HCT116 (cell line): ENCODE data around the gene RPH3AL. TPM values are rescaled to one million over a fixed set of nuclear protein-coding genes. Genes with fewer than 3 reads are reported as not detected.
"Not testable (repeated sequence)": the region's sequence is repeated elsewhere in the genome, so short reads cannot be mapped to it uniquely, and the experiment has no call there.

Experiments used
- ATAC-seq: fragments of 200-7000 bp; cut with Tn5 transposase; 2 replicates; pipeline ENCODE4 v1.9.1; 2020; ENCODE audit warnings: mild to moderate bottlenecking, moderate library complexity
- BruUV-seq: library from RNA; stranded (reverse); fragments of 400-500 nt; replicated peaks from 2 replicates; lab custom pipeline; 2021; lab: Mats Ljungman, UMichigan
- CTCF ChIA-PET: fragments of 300-600 bp; sonication (Branson Sonifier 250); formaldehyde crosslinking; loops from one replicate; lab custom pipeline; 2021; ENCODE audit warnings: antibody characterized with exemption; lab: Charles Lee
- POLR2A ChIA-PET: fragments of 300-600, 350-600 bp; sonication (Branson Sonifier 250); formaldehyde crosslinking; loops from one replicate; lab custom pipeline; 2021; ENCODE audit warnings: antibody characterized with exemption; lab: Charles Lee
- RAD21 ChIA-PET, 2 experiments: fragments of 300-600 bp; sonication (Branson Sonifier 250); formaldehyde crosslinking; loops; one replicate each; lab custom pipeline; 2023; ENCODE audit warnings: low total read pairs in 2 of 2; ENCODE audit not compliant: uncharacterized antibody in 2 of 2, unreplicated experiment in 2 of 2, low non-redundant PET in 1 of 2; lab: Charles Lee
- DNase-seq: peaks from one replicate; pipeline ENCODE4 v3.0.0-alpha.2; 2010; ENCODE audit warnings: low read depth, low spot score
- H2AFZ ChIP-seq: fragments of 200-600 bp; shearing (Covaris generic), sonication (generic); 2 replicates; pipeline ENCODE4 v1.6.1; 2017; ENCODE audit warnings: low read depth, mixed run types, mixed read lengths, antibody characterized with exemption, low read length; ENCODE audit not compliant: poor library complexity, severe bottlenecking
- H3K27ac ChIP-seq: 2 replicates; pipeline ENCODE4 v1.5.1; 2012; ENCODE audit warnings: low read depth, low read length
- H3K27me3 ChIP-seq: fragments of 200-600 bp; sonication (generic); 2 replicates; pipeline ENCODE4 v1.6.1; 2016; ENCODE audit warnings: mixed run types, low read length, mixed read lengths; ENCODE audit not compliant: insufficient read depth
- H3K36me3 ChIP-seq, 2 experiments: fragments of 200-500 bp in 1 of 2; fragments of 200-600 bp in 1 of 2; sonication (Bioruptor generic) in 1 of 2; sonication (generic) in 1 of 2; 2 replicates each; pipeline versions ENCODE4 v1.5.1 to v1.6.1; 2014 to 2016; ENCODE audit warnings: low read length in 2 of 2, inconsistent platforms in 1 of 2, mixed read lengths in 1 of 2, mixed run types in 1 of 2; ENCODE audit not compliant: insufficient read depth in 2 of 2, control insufficient read depth in 1 of 2
- H3K4me1 ChIP-seq, 2 experiments: fragments of 200-600 bp in 1 of 2; sonication (generic) in 1 of 2; 2 replicates each; pipeline versions ENCODE4 v1.5.1 to v1.6.1; 2012 to 2017; ENCODE audit warnings: low read length in 2 of 2, inconsistent platforms in 1 of 2, mild to moderate bottlenecking in 1 of 2, mixed read lengths in 1 of 2, mixed run types in 1 of 2, moderate library complexity in 1 of 2; ENCODE audit not compliant: insufficient read depth in 2 of 2, control insufficient read depth in 1 of 2
- H3K4me2 ChIP-seq: fragments of 200-600 bp; sonication (generic); 2 replicates; pipeline ENCODE4 v1.6.1; 2017; ENCODE audit warnings: mixed run types, low read length, mixed read lengths
- H3K4me3 ChIP-seq, 2 experiments: fragments of 200-600 bp in 1 of 2; sonication (generic) in 1 of 2; replicated peaks in 1 of 2; 2 replicates each; pipeline ENCODE4 v1.5.1; 2011 to 2016; ENCODE audit warnings: low read length in 2 of 2, control low read depth in 1 of 2, low read depth in 1 of 2, mild to moderate bottlenecking in 1 of 2, mixed read lengths in 1 of 2, mixed run types in 1 of 2
- H3K79me2 ChIP-seq: fragments of 200-600 bp; sonication (generic); 2 replicates; pipeline ENCODE4 v1.6.1; 2017; ENCODE audit warnings: mild to moderate bottlenecking, mixed run types, low read length, moderate library complexity, mixed read lengths; ENCODE audit not compliant: insufficient read depth
- H3K9ac ChIP-seq: fragments of 200-600 bp; sonication (generic); 2 replicates; pipeline ENCODE4 v1.6.1; 2016; ENCODE audit warnings: low read length, mixed read lengths
- H3K9me2 ChIP-seq: fragments of 200-600 bp; sonication (generic), shearing (Covaris generic); 2 replicates; pipeline ENCODE4 v1.6.1; 2017; ENCODE audit warnings: mixed run types, mild to moderate bottlenecking, moderate library complexity; ENCODE audit not compliant: insufficient read depth
- H3K9me3 ChIP-seq, 2 experiments: fragments of 200-500 bp in 1 of 2; fragments of 200-600 bp in 1 of 2; sonication (Bioruptor generic) in 1 of 2; sonication (generic) in 1 of 2; 2 replicates each; pipeline ENCODE4 v1.6.1; 2014 to 2017; ENCODE audit warnings: low read length in 2 of 2, mixed read lengths in 2 of 2, inconsistent platforms in 1 of 2, low read depth in 1 of 2, mild to moderate bottlenecking in 1 of 2, mixed run types in 1 of 2, moderate library complexity in 1 of 2; ENCODE audit not compliant: control insufficient read depth in 1 of 2, insufficient read depth in 1 of 2
- H4K20me1 ChIP-seq: fragments of 200-600 bp; sonication (generic), shearing (Covaris generic); 2 replicates; pipeline ENCODE4 v1.6.1; 2017; ENCODE audit warnings: mixed run types, mild to moderate bottlenecking, moderate library complexity; ENCODE audit not compliant: insufficient read depth
- FOSL1 ChIP-seq: IDR thresholded peaks from 2 replicates; pipeline ENCODE4 v1.6.1; 2012; ENCODE audit warnings: low read depth
- POLR2A ChIP-seq: IDR thresholded peaks from 2 replicates; pipeline ENCODE4 v1.7.0; 2011; ENCODE audit warnings: borderline replicate concordance; ENCODE audit not compliant: insufficient read depth, insufficient read length; ENCODE audit errors: extremely low read depth
- intact Hi-C: fragments of 100-400 bp; cut with micrococcal nuclease; formaldehyde crosslinking; loops from 2 replicates; pipeline ENCODE4 v1.10.0; 2022
- total RNA-seq: library from RNA; stranded (reverse); gene quantifications from one replicate; pipeline ENCODE4 v1.2.1, GENCODE V29; 2021; ENCODE audit not compliant: unreplicated experiment

RPH3AL gene
- total RNA-seq, 1 experiment from 2014 or later: 17.0 TPM

- Histone ChIP-seq H4K20me1 (no peaks in the 10 kb centered on the region), H3K4me1 (no peaks in the 10 kb centered on the region; a peak in 1 of 4 replicates), H3K4me3 (no peak overlapping the region), H3K9me3 (peaks cover 0 to 4% of the 10 kb centered on the region in 2 experiments; a peak in 1 of 4 replicates), H3K27ac (no peak overlapping the region)
- no peak for ATAC-seq
- CTCF ChIA-PET: no interaction called here
- no peak for TF ChIP-seq POLR2A
- TF ChIP-seq, all 23 proteins: peak for 0
- no peaks in the 10 kb centered on the region for H3K36me3 ChIP-seq
- ChIA-PET RAD21 (no interaction called here), POLR2A (no interaction called here)
- H3K9ac ChIP-seq: no peak overlapping the region
- H3K27me3 ChIP-seq: no peaks in the 10 kb centered on the region
- H3K9me2 ChIP-seq: no peaks in the 10 kb centered on the region
- H3K4me2 ChIP-seq: no peak overlapping the region
- H2AFZ ChIP-seq: no peak overlapping the region
- intact Hi-C loops: no loop called here
- BruUV-seq: no TSS peak
- H3K79me2 ChIP-seq: no peaks in the 10 kb centered on the region
- DNase-seq: no peak
Measured at GRCh38 chr17:320139-320538, 32.5 kb downstream of the RPH3AL start.

DNA sequence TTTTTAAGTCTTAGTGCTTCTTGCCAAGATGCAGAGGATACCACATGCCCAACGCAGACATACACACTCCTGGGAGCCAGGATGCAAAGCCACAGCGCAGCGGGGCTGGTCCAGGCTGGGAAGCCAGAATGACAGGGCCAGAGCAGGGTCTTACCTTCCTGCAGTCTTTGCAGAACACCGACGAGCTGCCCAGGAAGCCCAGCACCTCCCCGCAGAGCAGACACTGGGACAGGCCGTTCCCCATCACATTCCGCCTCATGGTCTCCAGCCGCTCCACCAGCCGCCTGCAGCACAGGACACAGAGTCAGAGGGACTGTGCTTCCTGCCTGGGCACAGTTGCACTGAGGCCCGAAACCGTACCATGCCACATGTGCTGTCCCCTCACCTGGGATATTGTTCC lies 33.3 kb downstream of the RPH3AL start:
- intact Hi-C loops: no loop called here
- no peak overlapping the region for H2AFZ ChIP-seq
- H3K27me3 ChIP-seq: no peaks in the 10 kb centered on the region
- H3K4me2 ChIP-seq: no peak overlapping the region
- H3K9me3 ChIP-seq: peaks cover 0 to 6% of the 10 kb centered on the region in 2 experiments; a peak in 1 of 4 replicates
- ChIA-PET CTCF (no interaction called here), RAD21 (no interaction called here), POLR2A (no interaction called here)
- ATAC-seq (no peak), DNase-seq (no peak)
- no TSS peak for BruUV-seq
- H3K27ac ChIP-seq: no peak overlapping the region
- no peaks in the 10 kb centered on the region; a peak in 1 of 4 replicates for H3K4me1 ChIP-seq
- no peak overlapping the region for H3K4me3 ChIP-seq
- H4K20me1 ChIP-seq: no peaks in the 10 kb centered on the region
- H3K9me2 ChIP-seq: no peaks in the 10 kb centered on the region
- no peaks in the 10 kb centered on the region for H3K79me2 ChIP-seq
- no peak overlapping the region for H3K9ac ChIP-seq
- no peak for TF ChIP-seq FOSL1
- H3K36me3 ChIP-seq: no peaks in the 10 kb centered on the region

DNA sequence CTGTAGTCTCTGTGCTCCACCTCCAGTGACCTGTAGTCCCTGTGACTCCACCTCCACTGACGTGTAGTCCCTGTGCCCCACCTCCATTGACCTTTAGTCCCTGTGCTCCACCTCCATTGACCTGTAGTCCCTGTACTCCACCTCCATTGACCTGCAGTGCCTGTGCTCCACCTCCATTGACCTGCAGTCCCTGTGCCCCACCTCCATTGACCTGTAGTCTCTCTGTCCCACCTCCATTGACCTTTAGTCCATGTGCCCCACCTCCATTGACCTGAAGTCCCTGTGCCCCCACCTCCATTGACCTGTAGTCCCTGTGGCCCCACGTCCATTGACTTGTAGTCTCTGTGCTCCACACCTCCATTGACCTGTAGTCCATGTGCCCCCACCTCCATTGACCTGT lies 35.5 kb downstream of the RPH3AL start:
- H3K4me1 ChIP-seq, BruUV-seq, H3K9ac ChIP-seq, H3K9me3 ChIP-seq, H3K79me2 ChIP-seq, H3K9me2 ChIP-seq, DNase-seq, ATAC-seq, H3K4me3 ChIP-seq, H3K27me3 ChIP-seq, intact Hi-C loops, CTCF ChIA-PET, RAD21 ChIA-PET, H2AFZ ChIP-seq, H3K4me2 ChIP-seq, H3K36me3 ChIP-seq, H4K20me1 ChIP-seq, POLR2A ChIA-PET, H3K27ac ChIP-seq: not testable (repeated sequence)

DNA sequence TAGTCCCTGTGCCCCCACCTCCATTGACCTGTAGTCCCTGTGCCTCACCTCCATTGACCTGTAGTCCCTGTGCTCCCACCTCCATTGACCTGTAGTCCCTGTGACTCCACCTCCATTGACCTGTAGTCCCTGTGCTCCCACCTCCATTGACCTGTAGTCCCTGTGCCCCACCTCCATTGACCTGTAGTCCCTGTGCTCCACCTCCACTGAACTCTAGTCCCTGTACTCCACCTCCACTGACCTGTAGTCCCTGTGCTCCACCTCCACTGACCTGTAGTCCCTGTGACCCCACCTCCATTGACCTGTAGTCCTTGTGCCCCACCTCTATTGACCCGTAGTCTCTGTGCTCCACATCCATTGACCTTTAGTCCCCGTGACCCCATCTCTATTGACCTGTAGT lies 37.2 kb downstream of the RPH3AL start:
- H3K36me3 ChIP-seq, H3K27ac ChIP-seq, BruUV-seq, H2AFZ ChIP-seq, H3K79me2 ChIP-seq, H3K9ac ChIP-seq, intact Hi-C loops, H4K20me1 ChIP-seq, H3K9me2 ChIP-seq, H3K4me2 ChIP-seq, H3K4me1 ChIP-seq, ATAC-seq, CTCF ChIA-PET, H3K9me3 ChIP-seq, POLR2A ChIA-PET, RAD21 ChIA-PET, H3K27me3 ChIP-seq, DNase-seq, H3K4me3 ChIP-seq: not testable (repeated sequence)
